CD1c-positive myeloid dendritic cell (primary cell): ENCODE results near the gene WNT11.

Experiments used
- DNase-seq: peaks from one replicate; pipeline ENCODE4 v3.0.0-alpha.2; 2016; ENCODE audit errors: extremely low spot score

WNT11 gene

DNA sequence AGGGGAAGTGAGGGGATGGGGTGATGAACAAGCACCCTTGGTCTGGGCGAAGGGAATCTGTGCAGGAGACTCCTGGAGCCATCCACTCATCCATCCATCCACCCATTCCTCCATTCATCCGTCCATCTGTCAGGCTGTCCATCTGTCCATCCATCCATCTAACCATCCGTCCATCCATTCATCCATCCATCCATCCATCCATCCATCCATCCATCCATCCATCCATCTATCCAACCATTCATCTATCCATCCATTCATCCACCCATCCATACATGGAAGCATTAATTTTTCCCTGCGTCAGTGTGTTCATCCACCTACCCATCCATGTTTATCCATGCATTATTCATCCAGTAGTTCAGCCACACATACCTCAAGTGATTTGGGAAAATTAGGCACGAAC lies 32.0 kb downstream of the WNT11 start:
- no peak for DNase-seq

- no peak for DNase-seq
These were observed 32.6 kb downstream of the WNT11 start for GRCh38 chr11:76173663-76174062.

- no peak for DNase-seq
These were observed 33.7 kb downstream of the WNT11 start for GRCh38 chr11:76172583-76172982.

DNA sequence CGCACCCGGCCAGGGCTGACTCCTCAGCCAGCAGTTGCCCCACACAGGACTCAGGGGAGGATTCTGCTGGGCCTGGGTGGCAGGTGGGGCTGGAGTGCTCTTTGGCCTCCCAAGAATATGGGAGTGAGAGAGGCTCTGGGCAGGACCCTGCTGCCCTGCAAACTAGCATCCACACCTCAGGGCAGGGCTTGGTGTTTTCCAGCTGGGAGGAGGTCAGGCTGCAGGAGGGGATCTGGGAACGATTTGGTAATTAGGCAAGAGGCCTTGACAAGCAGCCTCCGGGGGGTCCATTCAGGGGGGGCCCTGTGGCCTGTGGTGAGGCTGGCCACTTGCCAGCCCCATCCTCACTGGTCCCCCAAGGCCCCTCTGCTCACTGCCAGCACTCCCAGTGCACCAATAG lies 35.8 kb downstream of the WNT11 start:
- no peak for DNase-seq

GRCh38 chr11:76169473-76169896 lies 36.8 kb downstream of the WNT11 start:
- DNase-seq: no peak

DNA sequence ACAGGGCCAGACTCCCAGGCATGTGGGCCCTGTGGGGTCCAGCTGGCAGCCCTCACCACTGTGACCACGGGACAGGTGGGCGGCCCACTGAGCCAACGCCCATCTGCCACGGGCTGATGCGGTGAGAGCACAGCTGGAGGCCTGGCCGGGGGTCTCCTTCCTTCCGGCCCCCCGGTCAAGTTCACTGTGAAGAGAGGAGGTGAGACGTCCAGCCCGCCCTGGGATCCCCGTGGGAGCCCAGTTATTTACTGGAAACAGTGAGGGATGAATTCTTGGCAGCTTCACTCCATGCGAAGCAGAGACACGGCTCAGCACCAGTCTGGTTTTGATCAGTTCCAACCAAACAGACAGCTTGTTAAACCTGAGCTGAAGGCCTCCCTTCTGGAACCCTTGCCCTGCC lies 38.7 kb downstream of the WNT11 start:
- DNase-seq: no peak

DNA sequence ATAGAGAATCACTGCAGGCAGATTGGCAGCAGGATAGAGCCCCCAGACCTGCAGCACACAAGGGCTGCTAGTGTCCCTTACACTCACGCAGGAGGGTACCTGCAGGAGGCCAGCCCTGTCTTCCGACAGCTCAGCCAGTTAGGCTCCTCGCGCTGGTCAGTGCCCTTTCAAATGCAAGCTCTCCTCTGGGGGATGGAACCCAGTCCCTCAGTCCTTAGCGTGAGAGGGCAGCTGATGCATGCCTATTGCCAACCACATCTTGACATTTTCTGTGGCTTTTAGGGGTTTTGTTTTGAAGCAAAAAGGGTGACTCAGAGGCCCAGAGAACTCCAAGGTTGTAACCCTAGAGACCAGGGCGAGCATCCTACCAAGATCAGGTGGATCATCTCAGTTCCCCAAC lies 40.0 kb downstream of the WNT11 start:
- DNase-seq: no peak

GRCh38 chr11:76164861-76165751 lies 41.2 kb downstream of the WNT11 start:
- no peak for DNase-seq

DNA sequence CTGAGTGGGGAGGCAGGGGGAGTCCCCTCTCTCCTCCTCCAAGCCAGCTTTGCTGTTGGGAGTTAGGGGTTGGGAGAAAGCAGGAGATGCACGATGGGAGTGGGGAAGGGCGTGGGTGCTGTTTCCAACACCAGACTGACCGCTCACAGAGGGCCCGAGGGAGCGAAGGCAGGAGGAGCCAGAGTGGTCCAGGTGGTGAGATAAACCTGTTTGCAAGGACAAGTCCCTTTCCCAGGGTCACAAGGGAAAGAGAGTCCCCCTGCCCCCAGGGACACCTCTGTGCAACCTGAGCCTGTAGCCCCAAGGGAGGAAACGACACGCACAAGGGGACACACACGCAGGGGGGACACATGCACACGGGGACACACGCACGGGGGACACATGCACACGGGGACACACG lies 42.2 kb downstream of the WNT11 start:
- DNase-seq: no peak

DNA sequence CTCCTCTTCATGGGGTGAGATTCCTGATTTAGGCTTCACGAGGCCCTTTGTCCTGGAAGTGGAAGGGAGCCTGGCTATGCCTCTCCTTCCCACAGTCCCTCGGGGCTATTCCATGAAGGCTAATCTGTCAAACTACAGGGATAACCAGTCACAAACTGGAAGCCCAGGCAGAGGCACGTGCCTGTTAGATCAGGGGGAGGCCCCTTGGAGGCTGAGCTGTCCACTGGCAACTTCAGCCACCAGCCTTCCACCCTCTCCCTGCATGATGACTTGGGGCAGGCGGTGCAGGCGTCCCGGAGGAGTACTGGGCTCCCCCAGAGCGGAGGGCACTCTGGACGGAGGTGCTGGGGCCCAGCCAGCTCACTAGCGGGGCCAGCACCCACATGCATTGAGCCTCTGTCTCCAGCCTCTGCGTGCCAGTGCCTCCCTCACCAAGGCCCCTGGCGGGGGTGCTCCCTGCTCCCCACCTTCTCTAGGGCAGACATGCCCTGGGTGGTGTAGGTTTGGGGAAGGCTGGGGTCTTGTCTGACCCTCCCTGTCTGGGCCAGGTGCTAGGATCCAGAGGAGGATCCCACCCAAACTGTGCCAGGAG lies 42.9 kb downstream of the WNT11 start:
- DNase-seq: no peak

DNA sequence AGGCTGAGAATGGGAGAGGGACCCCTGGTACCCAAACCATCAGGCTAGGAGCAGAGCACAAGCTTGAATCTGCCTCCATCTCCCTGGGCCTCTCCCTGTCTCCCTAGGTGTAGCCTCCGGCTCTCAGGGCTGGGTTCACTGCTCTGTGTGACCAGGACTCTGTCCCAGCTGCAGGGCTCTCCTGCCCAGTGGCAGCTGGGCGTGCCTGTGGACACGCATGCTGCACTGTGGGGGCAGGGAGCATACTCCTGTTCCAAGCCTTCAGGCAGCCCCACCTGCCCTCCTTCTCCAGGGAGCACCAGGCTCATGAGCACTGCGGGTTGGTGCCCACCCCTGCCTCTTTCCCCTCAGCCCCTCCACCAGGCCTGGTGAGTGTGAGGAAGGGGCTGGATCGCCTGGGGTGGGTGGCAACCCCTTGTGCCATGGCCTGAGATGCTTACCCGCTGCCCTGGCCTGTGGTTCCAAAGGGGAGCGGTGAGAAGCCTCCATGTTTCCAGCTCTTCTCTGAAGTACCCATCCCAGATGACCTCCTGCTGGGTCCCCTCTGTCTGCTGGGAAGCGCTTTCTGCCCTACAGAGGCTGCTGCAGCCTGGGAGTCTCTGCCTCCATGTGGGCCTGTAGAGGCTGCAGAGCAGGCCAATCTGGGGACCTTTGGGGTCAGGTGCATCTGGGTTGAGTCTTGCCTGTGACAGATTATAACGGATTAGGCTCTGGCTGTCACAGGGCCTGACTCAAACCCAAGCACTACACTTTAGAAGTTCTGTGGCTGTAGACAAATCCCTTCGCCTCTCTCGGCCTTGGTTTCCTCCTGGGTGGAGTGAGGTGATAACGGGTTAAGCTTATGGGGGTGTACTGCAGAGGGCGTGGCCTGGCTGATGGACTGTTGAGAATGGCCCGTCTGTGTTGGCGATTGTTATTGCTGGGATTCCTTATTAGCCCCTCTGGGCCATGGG lies 43.7 kb downstream of the WNT11 start:
- no peak for DNase-seq

GRCh38 chr11:76161261-76161961 lies 44.9 kb downstream of the WNT11 start:
- no peak for DNase-seq

DNA sequence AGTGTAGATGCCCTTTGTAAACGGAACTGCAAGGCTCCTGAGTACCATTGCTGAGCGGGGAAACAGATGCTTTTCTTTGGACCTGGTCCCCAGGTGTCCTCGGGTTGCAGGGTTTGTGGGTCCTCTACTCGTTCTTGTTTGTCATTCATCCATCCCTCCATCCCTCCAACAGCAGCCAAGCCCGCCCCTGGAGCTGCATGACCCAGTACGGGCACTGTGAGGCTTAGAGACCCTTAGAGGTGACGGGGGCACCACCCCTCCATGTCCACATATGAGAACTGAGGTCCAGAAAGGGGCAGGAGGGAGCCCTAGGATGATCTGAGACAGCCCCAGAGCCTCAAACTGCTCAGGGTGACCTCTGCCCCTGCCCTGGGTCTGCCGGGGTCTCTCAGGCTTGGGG lies 45.4 kb downstream of the WNT11 start:
- no peak for DNase-seq

- no peak for DNase-seq
These were observed 46.2 kb downstream of the WNT11 start for GRCh38 chr11:76159983-76160661.

DNA sequence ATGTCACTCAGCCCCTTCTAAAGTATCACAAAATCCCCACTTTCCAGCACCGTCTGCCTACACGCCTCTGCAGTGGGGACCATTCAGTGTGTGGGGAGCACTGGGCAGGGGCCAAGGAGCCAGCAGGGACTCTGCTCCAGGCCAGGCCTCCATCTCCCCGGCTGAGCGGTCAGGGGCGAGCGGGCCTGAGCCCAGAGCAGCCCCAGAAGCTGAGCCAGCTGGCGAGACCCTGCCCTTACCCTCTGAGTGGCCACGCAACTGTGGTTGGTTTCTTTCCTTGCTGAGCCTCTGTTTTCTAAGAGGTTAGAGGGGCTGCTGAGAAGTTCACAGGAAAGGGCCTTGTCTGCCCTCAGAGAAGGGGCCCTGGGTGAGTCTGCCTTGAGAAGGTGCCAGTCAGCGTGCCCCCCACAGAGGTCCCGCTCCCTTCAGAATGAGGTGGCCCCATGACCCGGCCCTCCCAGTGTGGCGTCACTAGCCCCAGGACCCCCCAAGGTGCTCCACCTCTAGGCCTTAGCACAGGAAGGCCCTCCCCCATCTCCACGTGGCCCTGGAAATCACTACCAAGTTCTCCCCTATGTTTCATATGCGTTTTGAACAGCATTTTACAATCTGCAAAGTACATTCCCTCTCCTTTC lies 46.9 kb downstream of the WNT11 start:
- no peak for DNase-seq

DNA sequence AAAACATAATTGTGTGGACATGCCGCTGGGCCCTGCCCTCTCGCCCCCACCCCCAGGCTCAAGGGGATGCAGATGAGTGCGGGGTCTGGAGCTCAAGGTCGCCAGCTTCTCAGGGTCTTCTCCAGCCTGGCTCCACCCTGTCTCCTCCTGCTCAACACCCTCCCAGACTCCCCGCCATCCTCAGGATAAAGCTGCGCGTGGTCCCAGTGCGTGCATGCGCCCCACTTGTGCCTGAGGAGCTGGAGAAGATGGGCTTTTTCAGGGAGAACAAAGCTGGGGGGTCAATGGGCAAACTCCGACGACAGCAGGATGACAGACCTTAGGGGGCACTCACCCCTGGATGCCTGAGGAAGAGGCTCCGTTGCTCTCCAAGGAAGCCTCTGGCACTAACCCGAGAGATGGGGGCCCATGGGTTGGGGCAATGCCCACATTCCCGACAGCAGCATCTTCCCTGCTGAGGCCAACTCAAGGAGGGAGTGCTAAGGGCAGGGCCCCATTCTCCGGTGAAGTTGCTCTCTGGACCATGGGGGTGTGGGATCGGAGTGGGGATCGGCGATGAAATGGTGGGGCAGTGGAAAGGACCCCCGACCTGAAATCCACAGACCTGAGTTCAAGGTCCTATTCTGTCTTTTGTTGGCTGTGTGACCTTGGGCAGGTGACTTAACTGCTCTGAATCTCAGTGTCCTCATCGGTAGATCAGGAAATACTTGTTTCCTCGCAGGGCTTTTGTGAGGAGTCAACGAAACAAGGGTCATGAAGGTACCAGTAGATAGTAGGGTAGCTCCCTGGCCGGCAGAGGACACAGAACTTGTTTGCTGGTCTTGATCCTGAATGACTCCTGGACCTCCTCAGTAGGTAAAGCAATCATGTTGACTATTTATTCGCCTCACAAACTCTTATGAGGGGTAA lies 47.7 kb downstream of the WNT11 start:
- DNase-seq: no peak

- DNase-seq: no peak
These were observed 48.4 kb downstream of the WNT11 start for GRCh38 chr11:76157891-76158290.

DNA sequence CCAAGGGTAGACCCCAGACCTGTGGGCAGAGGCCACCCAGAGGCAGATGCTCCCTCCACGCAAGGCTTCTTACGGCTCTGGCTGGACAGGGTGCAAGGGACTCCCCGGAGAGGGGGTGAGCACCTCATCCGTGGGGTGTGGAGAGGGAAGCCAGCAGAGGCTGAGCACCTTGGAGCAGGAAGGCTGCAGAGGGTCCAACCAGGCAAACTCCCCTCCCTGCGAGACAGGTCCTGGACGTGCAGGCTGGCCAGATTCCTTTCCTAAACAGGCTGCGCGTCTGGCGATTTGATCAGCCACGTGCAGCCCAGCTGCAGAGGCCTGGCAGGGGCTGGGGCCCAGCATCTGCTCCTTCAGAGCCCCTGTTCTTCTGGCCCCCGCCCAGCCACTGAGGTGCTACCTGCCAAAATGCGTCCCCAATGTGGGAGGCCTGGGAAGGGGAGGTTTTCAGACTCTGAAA lies 49.3 kb downstream of the WNT11 start:
- DNase-seq: no peak

GRCh38 chr11:76155500-76156227 lies 50.6 kb downstream of the WNT11 start:
- no peak for DNase-seq
